ENCODE results near the gene MARCHF2.

Gene MARCHF2

GRCh38 chr19:8455018-8455417, 41.9 kb downstream of the MARCHF2 start:
- DNase-seq: no peak

- DNase-seq: no peak
Observed at GRCh38 chr19:8456064-8456463, 43.0 kb downstream of the MARCHF2 start.

GRCh38 chr19:8457209-8457608, 44.1 kb downstream of the MARCHF2 start:
- no peak for DNase-seq

- no peak for DNase-seq
Observed at GRCh38 chr19:8457827-8458226, 44.7 kb downstream of the MARCHF2 start.

- no peak for DNase-seq
Observed at GRCh38 chr19:8458380-8458779, 45.3 kb downstream of the MARCHF2 start.

GRCh38 chr19:8459095-8459494, 46.0 kb downstream of the MARCHF2 start:
- no peak for DNase-seq

- DNase-seq: no peak
Observed at GRCh38 chr19:8459520-8460270, 46.6 kb downstream of the MARCHF2 start.

- no peak for DNase-seq
Observed at GRCh38 chr19:8460516-8461298, 47.6 kb downstream of the MARCHF2 start.

- DNase-seq: no peak
Observed at GRCh38 chr19:8461376-8461775, 48.3 kb downstream of the MARCHF2 start.

- DNase-seq: no peak
Observed at GRCh38 chr19:8461891-8462290, 48.8 kb downstream of the MARCHF2 start.

GRCh38 chr19:8462571-8462970, 49.5 kb downstream of the MARCHF2 start:
- DNase-seq: no peak

- DNase-seq: no peak
Observed at GRCh38 chr19:8463365-8463764, 50.3 kb downstream of the MARCHF2 start.

GRCh38 chr19:8466018-8466417, 52.9 kb downstream of the MARCHF2 start:
- DNase-seq: no peak

GRCh38 chr19:8468124-8468523, 55.0 kb downstream of the MARCHF2 start:
- DNase-seq: no peak

- DNase-seq: no peak
Observed at GRCh38 chr19:8468761-8469373, 55.8 kb downstream of the MARCHF2 start.

- no peak for DNase-seq
Observed at GRCh38 chr19:8469613-8470368, 56.7 kb downstream of the MARCHF2 start.

- DNase-seq: no peak
Observed at GRCh38 chr19:8473648-8474476, 60.8 kb downstream of the MARCHF2 start.

- no peak for DNase-seq
Observed at GRCh38 chr19:8475005-8475404, 61.9 kb downstream of the MARCHF2 start.

GRCh38 chr19:8476524-8476923, 63.4 kb downstream of the MARCHF2 start:
- DNase-seq: no peak

GRCh38 chr19:8477889-8478288, 64.8 kb downstream of the MARCHF2 start:
- DNase-seq: no peak

GRCh38 chr19:8478598-8478997, 65.5 kb downstream of the MARCHF2 start:
- DNase-seq: no peak

GRCh38 chr19:8481201-8481600, 68.1 kb downstream of the MARCHF2 start:
- no peak for DNase-seq

All from activated CD4-positive, alpha-beta T cell treated with anti-CD3 and anti-CD28 coated beads, Interleukin-2, amount 50 U/mL, for 4 hours (primary cell).